Measurements from ENCODE around the gene AOC3.
"Not testable (repeated sequence)": the region's sequence is repeated elsewhere in the genome, so short reads cannot be mapped to it uniquely, and the experiment has no call there.

Gene AOC3

DNA sequence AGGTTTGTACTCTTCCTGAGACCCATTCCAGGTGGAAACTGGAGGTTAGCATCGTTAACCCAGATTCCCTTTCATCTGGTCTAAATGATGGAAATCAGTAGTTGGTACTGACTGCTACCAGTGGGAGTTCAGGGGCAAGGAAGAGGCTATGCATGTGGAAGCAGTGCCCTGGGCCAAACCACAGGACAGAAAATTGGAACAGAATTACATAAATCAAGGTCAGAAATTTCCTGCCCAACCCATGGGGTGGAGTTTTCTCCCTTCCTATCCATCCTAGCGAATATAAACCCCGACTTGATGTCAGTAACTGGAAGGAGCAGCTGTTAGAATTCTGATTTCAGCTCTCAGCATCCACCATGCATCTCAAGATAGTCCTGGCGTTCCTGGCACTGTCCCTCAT is 6.7 kb upstream of the AOC3 start, which contains the start of gene AOC2:
Gene AOC2, plus strand, starts transcription at position 310 of the 400 bp plus-strand sequence. Its CDS starts 47 bp downstream, at position 357.
- in situ Hi-C loops (cut with HindIII; ENCODE audit: low sequenced_read_pairs): no loop called here

DNA sequence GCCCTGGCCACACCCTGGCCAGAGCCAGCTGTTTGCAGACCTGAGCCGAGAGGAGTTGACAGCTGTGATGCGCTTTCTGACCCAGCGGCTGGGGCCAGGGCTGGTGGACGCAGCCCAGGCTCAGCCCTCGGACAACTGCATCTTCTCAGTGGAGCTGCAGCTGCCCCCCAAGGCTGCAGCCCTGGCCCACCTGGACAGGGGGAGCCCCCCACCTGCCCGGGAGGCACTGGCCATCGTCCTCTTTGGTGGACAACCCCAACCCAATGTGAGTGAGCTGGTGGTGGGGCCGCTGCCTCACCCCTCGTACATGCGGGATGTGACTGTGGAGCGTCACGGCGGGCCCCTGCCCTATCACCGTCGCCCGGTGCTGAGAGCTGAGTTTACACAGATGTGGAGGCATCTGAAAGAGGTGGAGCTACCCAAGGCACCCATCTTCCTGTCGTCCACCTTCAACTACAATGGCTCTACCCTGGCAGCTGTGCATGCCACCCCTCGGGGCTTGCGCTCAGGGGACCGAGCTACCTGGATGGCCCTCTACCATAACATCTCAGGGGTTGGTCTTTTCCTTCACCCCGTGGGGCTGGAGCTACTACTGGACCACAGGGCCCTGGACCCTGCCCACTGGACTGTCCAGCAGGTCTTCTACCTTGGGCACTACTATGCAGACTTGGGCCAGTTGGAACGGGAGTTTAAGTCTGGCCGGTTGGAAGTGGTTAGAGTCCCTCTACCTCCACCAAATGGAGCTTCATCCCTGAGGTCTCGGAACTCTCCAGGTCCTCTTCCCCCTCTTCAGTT is 6.0 kb upstream of the AOC3 start:
- in situ Hi-C loops (cut with HindIII; ENCODE audit: low sequenced_read_pairs): no loop called here

- in situ Hi-C loops (cut with HindIII; ENCODE audit: low sequenced_read_pairs): no loop called here
Observed at GRCh38 chr17:42845556-42845917, 5.5 kb upstream of the AOC3 start.

GRCh38 chr17:42845918-42846593 is 4.9 kb upstream of the AOC3 start:
- in situ Hi-C loops (cut with HindIII; ENCODE audit: low sequenced_read_pairs): no loop called here

DNA sequence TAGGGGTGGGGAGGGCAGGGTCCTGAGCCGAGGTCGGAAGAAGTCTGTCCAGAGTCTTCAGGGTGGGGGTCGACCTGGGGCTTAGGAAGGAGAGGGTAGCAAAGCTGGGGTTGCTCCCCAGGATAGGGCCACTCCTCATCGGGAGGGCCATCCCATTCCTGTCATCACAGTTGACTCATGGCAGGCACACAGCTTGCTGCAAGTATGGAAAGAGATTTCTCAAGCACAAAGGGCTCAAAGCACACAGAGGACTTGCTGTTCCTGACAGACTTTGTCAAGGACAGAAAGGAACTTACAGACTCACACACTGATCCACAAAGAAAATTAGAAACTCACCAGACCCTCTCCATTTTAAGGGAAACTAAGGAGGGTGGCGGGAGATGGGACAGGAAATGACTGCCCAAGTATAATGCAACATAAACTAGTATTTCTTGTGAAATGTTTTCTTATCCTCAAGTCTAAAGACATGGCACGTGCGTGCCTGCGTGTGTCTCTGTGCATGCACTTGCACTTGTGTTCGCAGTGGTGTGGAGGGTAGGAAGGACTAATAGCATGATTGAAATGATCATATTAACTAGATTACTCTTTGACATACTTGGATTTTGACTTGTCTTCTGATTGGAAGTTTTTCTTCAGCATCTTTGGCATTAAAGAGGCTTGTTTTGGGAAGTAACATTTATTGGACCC is 4.3 kb upstream of the AOC3 start:
- in situ Hi-C loops (cut with HindIII; ENCODE audit: low sequenced_read_pairs): no loop called here

DNA sequence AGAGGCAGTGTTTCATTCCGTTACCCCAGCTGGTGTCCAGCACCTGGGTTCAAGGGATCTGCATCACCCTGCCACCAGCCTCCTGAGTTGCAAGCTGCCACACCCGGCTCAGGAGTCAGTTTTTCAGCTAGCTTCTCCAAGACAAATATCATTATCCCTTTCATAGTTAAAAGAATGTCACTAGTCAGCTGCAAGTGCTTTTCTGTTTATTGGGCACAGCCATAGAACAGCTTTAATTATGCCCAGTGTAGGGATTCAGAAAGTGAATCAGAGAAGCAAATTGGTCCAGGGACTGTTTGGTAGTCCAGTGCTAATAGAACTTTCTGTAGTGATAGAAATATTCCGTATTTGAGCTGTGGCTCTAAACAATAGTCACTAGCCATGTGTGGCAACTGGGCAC is 2.9 kb upstream of the AOC3 start:
- in situ Hi-C loops (cut with HindIII; ENCODE audit: low sequenced_read_pairs): no loop called here

DNA sequence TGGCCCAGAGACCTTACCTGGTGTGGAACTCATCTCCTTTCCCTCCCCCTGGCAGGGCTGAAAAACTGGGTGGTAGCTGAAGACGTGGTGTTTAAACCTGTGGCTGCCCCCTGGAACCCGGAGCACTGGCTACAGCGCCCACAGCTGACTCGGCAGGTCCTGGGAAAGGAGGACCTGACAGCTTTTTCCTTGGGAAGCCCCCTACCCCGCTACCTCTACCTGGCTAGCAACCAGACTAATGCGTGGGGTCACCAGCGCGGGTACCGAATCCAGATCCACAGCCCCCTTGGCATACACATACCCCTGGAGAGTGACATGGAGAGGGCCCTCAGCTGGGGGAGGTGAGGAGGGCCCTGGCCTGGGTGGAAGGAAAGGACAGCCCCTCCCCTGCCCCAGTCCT is 2.0 kb upstream of the AOC3 start:
- in situ Hi-C loops (cut with HindIII; ENCODE audit: low sequenced_read_pairs): no loop called here

GRCh38 chr17:42849451-42850181 is 1.4 kb upstream of the AOC3 start:
- in situ Hi-C loops (cut with HindIII; ENCODE audit: low sequenced_read_pairs): no loop called here

DNA sequence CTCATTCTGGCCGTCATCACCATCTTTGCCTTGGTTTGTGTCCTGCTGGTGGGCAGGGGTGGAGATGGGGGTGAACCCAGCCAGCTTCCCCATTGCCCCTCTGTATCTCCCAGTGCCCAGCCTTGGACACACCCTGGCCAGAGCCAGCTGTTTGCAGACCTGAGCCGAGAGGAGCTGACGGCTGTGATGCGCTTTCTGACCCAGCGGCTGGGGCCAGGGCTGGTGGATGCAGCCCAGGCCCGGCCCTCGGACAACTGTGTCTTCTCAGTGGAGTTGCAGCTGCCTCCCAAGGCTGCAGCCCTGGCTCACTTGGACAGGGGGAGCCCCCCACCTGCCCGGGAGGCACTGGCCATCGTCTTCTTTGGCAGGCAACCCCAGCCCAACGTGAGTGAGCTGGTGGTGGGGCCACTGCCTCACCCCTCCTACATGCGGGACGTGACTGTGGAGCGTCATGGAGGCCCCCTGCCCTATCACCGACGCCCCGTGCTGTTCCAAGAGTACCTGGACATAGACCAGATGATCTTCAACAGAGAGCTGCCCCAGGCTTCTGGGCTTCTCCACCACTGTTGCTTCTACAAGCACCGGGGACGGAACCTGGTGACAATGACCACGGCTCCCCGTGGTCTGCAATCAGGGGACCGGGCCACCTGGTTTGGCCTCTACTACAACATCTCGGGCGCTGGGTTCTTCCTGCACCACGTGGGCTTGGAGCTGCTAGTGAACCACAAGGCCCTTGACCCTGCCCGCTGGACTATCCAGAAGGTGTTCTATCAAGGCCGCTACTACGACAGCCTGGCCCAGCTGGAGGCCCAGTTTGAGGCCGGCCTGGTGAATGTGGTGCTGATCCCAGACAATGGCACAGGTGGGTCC is 607 bp downstream of the AOC3 start:
- in situ Hi-C loops (cut with HindIII; ENCODE audit: low sequenced_read_pairs): not testable (repeated sequence)

GRCh38 chr17:42852351-42852750 is 1.4 kb downstream of the AOC3 start:
- in situ Hi-C loops (cut with HindIII; ENCODE audit: low sequenced_read_pairs): no loop called here

GRCh38 chr17:42853004-42853403 is 2.0 kb downstream of the AOC3 start:
- in situ Hi-C loops (cut with HindIII; ENCODE audit: low sequenced_read_pairs): no loop called here

GRCh38 chr17:42853597-42853967 is 2.6 kb downstream of the AOC3 start:
- in situ Hi-C loops (cut with HindIII; ENCODE audit: low sequenced_read_pairs): no loop called here

- in situ Hi-C loops (cut with HindIII; ENCODE audit: low sequenced_read_pairs): no loop called here
Observed at GRCh38 chr17:42853968-42854790, 3.2 kb downstream of the AOC3 start.

- in situ Hi-C loops (cut with HindIII; ENCODE audit: low sequenced_read_pairs): loop anchor here (5.0 kb wide), 2 partner anchors 37 to 72 kb away; no protein-coding TSS in a partner anchor
Observed at GRCh38 chr17:42855048-42855596, 4.1 kb downstream of the AOC3 start.

DNA sequence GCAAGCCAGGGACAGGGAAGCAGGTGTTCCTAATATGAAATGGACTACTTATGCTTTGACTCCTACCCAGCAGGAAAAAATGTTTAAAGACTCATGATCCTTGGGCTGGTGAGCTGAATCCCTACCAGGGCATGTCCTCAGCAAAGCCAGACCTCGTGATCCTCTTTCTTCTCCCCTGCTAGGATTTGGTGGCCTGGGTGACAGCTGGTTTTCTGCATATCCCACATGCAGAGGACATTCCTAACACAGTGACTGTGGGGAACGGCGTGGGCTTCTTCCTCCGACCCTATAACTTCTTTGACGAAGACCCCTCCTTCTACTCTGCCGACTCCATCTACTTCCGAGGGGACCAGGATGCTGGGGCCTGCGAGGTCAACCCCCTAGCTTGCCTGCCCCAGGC is 5.1 kb downstream of the AOC3 start:
- in situ Hi-C loops (cut with HindIII; ENCODE audit: low sequenced_read_pairs): loop anchor here (5.0 kb wide), 2 partner anchors 36 to 71 kb away; no protein-coding TSS in a partner anchor

GRCh38 chr17:42856516-42856915 is 5.5 kb downstream of the AOC3 start:
- in situ Hi-C loops (cut with HindIII; ENCODE audit: low sequenced_read_pairs): loop anchor here (5.0 kb wide), 2 partner anchors 36 to 71 kb away; no protein-coding TSS in a partner anchor

GRCh38 chr17:42857389-42857788 is 6.4 kb downstream of the AOC3 start:
- in situ Hi-C loops (cut with HindIII; ENCODE audit: low sequenced_read_pairs): loop anchor here (5.0 kb wide), 2 partner anchors 35 to 70 kb away; no protein-coding TSS in a partner anchor

DNA sequence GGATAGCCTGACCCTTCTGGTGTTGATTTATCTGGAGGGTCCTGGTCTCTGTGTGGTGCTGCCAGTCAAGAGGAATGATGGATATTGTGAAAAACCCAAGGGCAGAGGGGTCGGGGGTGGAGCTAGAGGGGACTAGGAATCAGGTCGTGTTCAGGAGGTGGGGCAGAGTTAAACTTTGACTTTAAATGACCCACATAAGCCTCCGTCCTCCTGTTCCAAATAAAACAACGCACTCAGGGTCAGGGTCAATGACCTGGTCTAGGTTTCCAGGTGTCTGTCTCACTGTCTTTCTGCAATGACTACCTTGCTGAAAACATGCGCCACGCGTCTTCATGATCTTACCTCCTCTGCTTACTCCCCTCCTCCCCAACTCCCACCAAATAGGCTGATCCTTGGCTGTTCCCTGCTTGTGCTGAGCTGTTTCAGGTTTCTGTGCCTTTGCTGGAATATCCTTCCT is 14.7 kb downstream of the AOC3 start:
- in situ Hi-C loops (cut with HindIII; ENCODE audit: low sequenced_read_pairs): no loop called here

DNA sequence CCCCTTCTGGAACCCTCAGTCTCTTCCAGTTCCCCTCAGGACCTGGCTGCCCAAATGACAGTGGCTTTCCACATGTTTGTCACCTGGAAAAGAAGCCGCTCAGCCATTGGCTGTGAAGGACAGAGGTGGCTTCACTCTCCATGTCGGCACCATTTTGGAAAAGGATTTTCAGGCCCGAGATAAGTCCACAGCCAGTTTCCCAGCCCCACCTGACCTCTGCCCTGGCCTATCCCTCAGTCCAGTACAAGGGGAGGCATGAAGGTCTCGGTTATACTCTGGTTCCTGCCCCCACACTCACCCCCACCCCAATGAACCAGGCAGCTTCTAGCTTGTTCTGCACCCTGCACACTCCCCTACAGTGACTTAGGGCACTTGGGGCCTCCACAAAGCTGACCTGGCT is 15.2 kb downstream of the AOC3 start:
- in situ Hi-C loops (cut with HindIII; ENCODE audit: low sequenced_read_pairs): no loop called here
